GM06990 (cell line): ENCODE results near the gene SRP19.

ENCODE experiments used
- DNase-seq: peaks from one replicate; pipeline ENCODE4 v3.0.0-alpha.2; 2011; ENCODE audit not compliant: insufficient read length; ENCODE audit errors: extremely low read depth
- H3K27me3 ChIP-seq: replicated peaks from 2 replicates; pipeline ENCODE4 v1.6.0; 2011; ENCODE audit warnings: low read length; ENCODE audit not compliant: control insufficient read depth, insufficient read depth
- H3K36me3 ChIP-seq: 2 replicates; pipeline ENCODE4 v1.5.1; 2011; ENCODE audit warnings: low read length; ENCODE audit not compliant: control insufficient read depth, insufficient read depth
- H3K4me3 ChIP-seq: replicated peaks from 2 replicates; pipeline ENCODE4 v1.5.1; 2011; ENCODE audit warnings: low read depth, mild to moderate bottlenecking, control low read depth, low read length
- CTCF ChIP-seq: IDR thresholded peaks from 2 replicates; pipeline ENCODE4 v1.5.1; 2011; ENCODE audit warnings: low read length, control low read depth, mild to moderate bottlenecking, inconsistent platforms; ENCODE audit not compliant: insufficient read depth, poor library complexity, severe bottlenecking

Gene SRP19

GRCh38 chr5:112869948-112870347 is 8.9 kb downstream of the SRP19 start:
- no peaks in the 10 kb centered on the region for H3K27me3 ChIP-seq
- no peak for DNase-seq
- TF ChIP-seq CTCF: no peak
- H3K36me3 ChIP-seq: peaks cover 17% of the 10 kb centered on the region
- no peak overlapping the region for H3K4me3 ChIP-seq

GRCh38 chr5:112870966-112871365 is 9.9 kb downstream of the SRP19 start:
- Histone ChIP-seq H3K27me3 (no peaks in the 10 kb centered on the region), H3K36me3 (peaks cover 15% of the 10 kb centered on the region), H3K4me3 (no peak overlapping the region)
- TF ChIP-seq CTCF: no peak
- no peak for DNase-seq

GRCh38 chr5:112876362-112876761 is 15.3 kb downstream of the SRP19 start:
- TF ChIP-seq CTCF: no peak
- Histone ChIP-seq H3K27me3 (no peaks in the 10 kb centered on the region), H3K4me3 (no peak overlapping the region), H3K36me3 (peaks cover 4% of the 10 kb centered on the region)
- no peak for DNase-seq

- Histone ChIP-seq H3K27me3 (no peaks in the 10 kb centered on the region), H3K4me3 (no peak overlapping the region), H3K36me3 (peaks cover 9% of the 10 kb centered on the region)
- no peak for TF ChIP-seq CTCF
- DNase-seq: no peak
Observed at GRCh38 chr5:112878101-112878500, 17.0 kb downstream of the SRP19 start.

- no peak for DNase-seq
- H3K36me3 ChIP-seq: peaks cover 10% of the 10 kb centered on the region
- H3K27me3 ChIP-seq: no peaks in the 10 kb centered on the region
- TF ChIP-seq CTCF: no peak
- H3K4me3 ChIP-seq: no peak overlapping the region
Observed at GRCh38 chr5:112878760-112879159, 17.7 kb downstream of the SRP19 start.
